Stimulated activated naive CD8-positive, alpha-beta T cell treated with anti-CD3 and anti-CD28 coated beads, Interleukin-15, Interleukin-2, amounts not matched to agents 100 ng/mL and 50 ng/mL, for 24 hours (primary cell): ENCODE results near the gene MAML3.

Experiments used
- H3K27ac Mint-ChIP-seq: one replicate; pipeline ENCODE4 v1.8.0; 2021; ENCODE audit warnings: mild to moderate bottlenecking, mixed read lengths
- H3K27me3 Mint-ChIP-seq: one replicate; pipeline ENCODE4 v1.8.0; 2021; ENCODE audit warnings: mixed read lengths
- H3K36me3 Mint-ChIP-seq: one replicate; pipeline ENCODE4 v1.8.0; 2021; ENCODE audit warnings: low read depth, mixed read lengths
- H3K4me1 Mint-ChIP-seq: one replicate; pipeline ENCODE4 v1.8.0; 2021; ENCODE audit warnings: low read depth, mixed read lengths
- H3K4me3 Mint-ChIP-seq: one replicate; pipeline ENCODE4 v1.8.0; 2021; ENCODE audit warnings: mild to moderate bottlenecking, mixed read lengths
- H3K9me3 Mint-ChIP-seq: one replicate; pipeline ENCODE4 v1.8.0; 2021; ENCODE audit warnings: mixed read lengths

Gene MAML3

GRCh38 chr4:139777757-139778156, 376.2 kb downstream of the MAML3 start:
- Mint-ChIP-seq H3K9me3 (no peaks in the 10 kb centered on the region), H3K27me3 (no peaks in the 10 kb centered on the region), H3K4me1 (no peaks in the 10 kb centered on the region), H3K27ac (no peak overlapping the region), H3K36me3 (no peaks in the 10 kb centered on the region), H3K4me3 (no peak overlapping the region)

- Mint-ChIP-seq H3K4me1 (no peaks in the 10 kb centered on the region), H3K27me3 (no peaks in the 10 kb centered on the region), H3K27ac (no peak overlapping the region), H3K4me3 (no peak overlapping the region), H3K36me3 (no peaks in the 10 kb centered on the region), H3K9me3 (no peaks in the 10 kb centered on the region)
Measured at GRCh38 chr4:139776235-139776634, 377.7 kb downstream of the MAML3 start.

DNA sequence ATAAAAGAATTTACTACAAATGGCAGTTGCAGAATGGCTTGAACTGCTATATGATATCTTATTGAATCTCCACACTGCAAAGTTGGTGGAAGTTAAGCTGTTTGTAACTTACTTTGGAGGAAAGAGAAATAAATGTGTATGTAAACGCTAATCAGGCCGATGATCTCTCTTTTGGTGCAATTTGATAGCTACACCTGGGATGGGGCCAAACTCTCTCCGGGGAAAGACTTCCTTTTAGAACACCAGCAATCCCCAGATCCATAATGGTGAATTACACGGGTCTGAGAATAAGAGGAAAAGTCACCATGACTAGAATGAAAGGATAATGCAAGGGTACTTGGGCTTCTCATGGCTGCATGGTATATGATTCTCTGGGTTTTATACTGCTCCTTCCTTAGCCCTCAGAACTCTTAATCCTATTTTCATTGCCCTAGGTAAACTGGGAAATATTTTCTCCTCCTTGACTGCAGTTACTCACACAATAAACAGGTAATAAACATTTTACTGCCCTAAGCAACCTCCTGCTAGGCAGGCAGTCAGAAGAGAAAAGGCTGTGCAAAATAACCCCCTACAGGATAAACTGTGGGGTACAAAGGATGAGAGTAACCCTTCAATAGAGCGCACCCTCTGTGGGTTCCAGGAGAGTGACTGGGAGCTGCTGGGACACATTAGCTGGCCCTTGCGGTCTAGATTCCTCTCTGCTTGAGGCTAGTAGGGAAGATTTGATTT, 379.1 kb downstream of the MAML3 start:
- Mint-ChIP-seq H3K27ac (no peak overlapping the region), H3K27me3 (no peaks in the 10 kb centered on the region), H3K4me1 (no peaks in the 10 kb centered on the region), H3K4me3 (no peak overlapping the region), H3K9me3 (no peaks in the 10 kb centered on the region), H3K36me3 (no peaks in the 10 kb centered on the region)

- H3K36me3 Mint-ChIP-seq: no peaks in the 10 kb centered on the region
- H3K27ac Mint-ChIP-seq: no peak overlapping the region
- no peaks in the 10 kb centered on the region for H3K27me3 Mint-ChIP-seq
- no peaks in the 10 kb centered on the region for H3K4me1 Mint-ChIP-seq
- H3K9me3 Mint-ChIP-seq: no peaks in the 10 kb centered on the region
- H3K4me3 Mint-ChIP-seq: no peak overlapping the region
Measured at GRCh38 chr4:139773560-139774318, 380.2 kb downstream of the MAML3 start.

- no peak overlapping the region for H3K4me3 Mint-ChIP-seq
- H3K4me1 Mint-ChIP-seq: peaks cover 7% of the 10 kb centered on the region
- H3K36me3 Mint-ChIP-seq: no peaks in the 10 kb centered on the region
- H3K9me3 Mint-ChIP-seq: no peaks in the 10 kb centered on the region
- H3K27ac Mint-ChIP-seq: no peak overlapping the region
- no peaks in the 10 kb centered on the region for H3K27me3 Mint-ChIP-seq
Measured at GRCh38 chr4:139770361-139770760, 383.6 kb downstream of the MAML3 start.

- Mint-ChIP-seq H3K4me3 (no peak overlapping the region), H3K9me3 (no peaks in the 10 kb centered on the region), H3K36me3 (no peaks in the 10 kb centered on the region), H3K27me3 (no peaks in the 10 kb centered on the region), H3K4me1 (peaks cover 8% of the 10 kb centered on the region), H3K27ac (no peak overlapping the region)
Measured at GRCh38 chr4:139769364-139769763, 384.6 kb downstream of the MAML3 start.

- no peak overlapping the region for H3K27ac Mint-ChIP-seq
- peaks cover 11% of the 10 kb centered on the region for H3K4me1 Mint-ChIP-seq
- H3K4me3 Mint-ChIP-seq: no peak overlapping the region
- no peaks in the 10 kb centered on the region for H3K36me3 Mint-ChIP-seq
- no peaks in the 10 kb centered on the region for H3K9me3 Mint-ChIP-seq
- no peaks in the 10 kb centered on the region for H3K27me3 Mint-ChIP-seq
Measured at GRCh38 chr4:139768896-139769295, 385.1 kb downstream of the MAML3 start.

- no peak overlapping the region for H3K4me3 Mint-ChIP-seq
- H3K27ac Mint-ChIP-seq: no peak overlapping the region
- H3K9me3 Mint-ChIP-seq: no peaks in the 10 kb centered on the region
- H3K27me3 Mint-ChIP-seq: no peaks in the 10 kb centered on the region
- H3K36me3 Mint-ChIP-seq: no peaks in the 10 kb centered on the region
- H3K4me1 Mint-ChIP-seq: peaks cover 11% of the 10 kb centered on the region
Measured at GRCh38 chr4:139768366-139768765, 385.6 kb downstream of the MAML3 start.

DNA sequence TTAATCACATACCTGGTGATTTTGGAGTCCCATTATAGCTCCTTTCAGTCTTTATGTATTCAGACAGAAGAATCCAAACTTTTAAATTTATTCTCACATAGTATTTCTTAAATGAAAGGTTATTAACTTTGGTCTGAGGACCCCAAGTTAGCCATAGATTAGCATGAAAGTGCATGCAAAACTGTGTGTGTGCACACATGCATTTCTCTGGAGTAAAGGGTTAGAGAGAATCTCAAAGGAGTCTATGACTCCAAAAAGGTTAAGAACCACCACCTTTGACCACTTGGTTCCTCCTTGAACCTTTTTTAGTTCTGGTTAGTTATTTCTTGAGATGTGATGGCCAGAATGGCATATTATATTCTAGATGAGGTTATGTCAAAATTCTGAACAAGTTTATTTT, 386.4 kb downstream of the MAML3 start:
- peaks cover 11% of the 10 kb centered on the region for H3K4me1 Mint-ChIP-seq

GRCh38 chr4:139767168-139767567, 386.8 kb downstream of the MAML3 start:
- Mint-ChIP-seq H3K27me3 (no peaks in the 10 kb centered on the region), H3K4me1 (peaks cover 11% of the 10 kb centered on the region), H3K9me3 (no peaks in the 10 kb centered on the region), H3K27ac (no peak overlapping the region), H3K36me3 (no peaks in the 10 kb centered on the region), H3K4me3 (no peak overlapping the region)

More for the DNA sequence above, 386.4 kb downstream of the MAML3 start:
- H3K36me3 Mint-ChIP-seq: no peaks in the 10 kb centered on the region
- no peak overlapping the region for H3K4me3 Mint-ChIP-seq
- H3K27me3 Mint-ChIP-seq: no peaks in the 10 kb centered on the region
- H3K9me3 Mint-ChIP-seq: no peaks in the 10 kb centered on the region
- H3K27ac Mint-ChIP-seq: no peak overlapping the region

GRCh38 chr4:139764686-139765310, 389.2 kb downstream of the MAML3 start:
- H3K27me3 Mint-ChIP-seq: no peaks in the 10 kb centered on the region
- H3K27ac Mint-ChIP-seq: no peak overlapping the region
- no peaks in the 10 kb centered on the region for H3K9me3 Mint-ChIP-seq
- H3K36me3 Mint-ChIP-seq: no peaks in the 10 kb centered on the region
- H3K4me3 Mint-ChIP-seq: no peak overlapping the region
- H3K4me1 Mint-ChIP-seq: peaks cover 11% of the 10 kb centered on the region

DNA sequence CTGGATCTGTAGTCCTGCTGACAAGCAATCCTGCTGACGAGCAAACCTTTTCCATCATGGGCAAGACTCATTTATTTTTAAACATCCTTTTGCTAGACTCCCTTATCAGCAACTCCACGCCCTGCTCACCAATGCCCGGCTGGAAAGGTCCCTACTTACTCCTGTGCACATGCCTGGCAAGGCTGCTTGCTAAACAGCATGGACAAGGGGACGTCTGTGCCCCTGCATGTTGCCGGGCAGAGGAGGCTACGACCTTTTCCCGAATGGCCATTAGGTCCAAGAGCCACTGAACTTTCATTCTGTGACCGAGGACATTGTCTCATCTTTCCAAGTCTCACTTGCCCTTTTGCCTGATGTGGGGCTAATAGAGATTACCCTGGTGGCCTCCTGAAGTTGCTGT, 389.8 kb downstream of the MAML3 start:
- H3K9me3 Mint-ChIP-seq: no peaks in the 10 kb centered on the region
- no peak overlapping the region for H3K4me3 Mint-ChIP-seq
- no peak overlapping the region for H3K27ac Mint-ChIP-seq
- H3K27me3 Mint-ChIP-seq: no peaks in the 10 kb centered on the region
- H3K36me3 Mint-ChIP-seq: no peaks in the 10 kb centered on the region
- H3K4me1 Mint-ChIP-seq: peaks cover 11% of the 10 kb centered on the region

GRCh38 chr4:139763672-139764071, 390.3 kb downstream of the MAML3 start:
- Mint-ChIP-seq H3K27ac (no peak overlapping the region), H3K27me3 (no peaks in the 10 kb centered on the region), H3K4me3 (no peak overlapping the region), H3K9me3 (no peaks in the 10 kb centered on the region), H3K36me3 (no peaks in the 10 kb centered on the region), H3K4me1 (peaks cover 11% of the 10 kb centered on the region)

GRCh38 chr4:139763205-139763604, 390.8 kb downstream of the MAML3 start:
- no peaks in the 10 kb centered on the region for H3K36me3 Mint-ChIP-seq
- peaks cover 11% of the 10 kb centered on the region for H3K4me1 Mint-ChIP-seq
- no peaks in the 10 kb centered on the region for H3K27me3 Mint-ChIP-seq

DNA sequence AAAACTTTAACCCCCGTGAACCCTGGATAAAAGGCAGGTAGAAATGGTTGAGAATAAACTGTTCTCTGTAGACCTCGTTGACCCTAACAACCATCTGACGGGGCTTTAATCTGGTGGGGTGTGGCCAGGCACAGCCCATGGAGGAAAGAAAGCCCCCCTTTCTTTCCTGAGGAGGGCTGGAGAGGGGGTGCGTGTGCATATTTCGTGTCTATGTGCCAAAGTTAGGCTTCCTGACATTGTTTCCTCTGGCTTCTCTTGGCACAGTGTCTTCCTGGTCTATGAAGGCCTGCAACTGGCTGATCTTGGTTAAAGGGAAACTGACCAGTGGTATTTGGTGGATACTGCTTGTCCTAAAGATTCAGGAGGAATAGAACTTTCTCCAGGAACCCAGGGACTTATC, 391.3 kb downstream of the MAML3 start:
- peaks cover 11% of the 10 kb centered on the region for H3K4me1 Mint-ChIP-seq
- H3K9me3 Mint-ChIP-seq: no peaks in the 10 kb centered on the region
- no peaks in the 10 kb centered on the region for H3K27me3 Mint-ChIP-seq
- H3K27ac Mint-ChIP-seq: no peak overlapping the region
- no peaks in the 10 kb centered on the region for H3K36me3 Mint-ChIP-seq
- no peak overlapping the region for H3K4me3 Mint-ChIP-seq

More at GRCh38 chr4:139763205-139763604, 390.8 kb downstream of the MAML3 start:
- Mint-ChIP-seq H3K4me3 (no peak overlapping the region), H3K9me3 (no peaks in the 10 kb centered on the region), H3K27ac (no peak overlapping the region)
